Naive B cell (primary cell): ENCODE measurements around the gene AJUBA. TPM values are rescaled to one million over a fixed set of nuclear protein-coding genes. Genes with fewer than 3 reads are reported as not detected.

Experiments
- ATAC-seq, 2 donors: fragments of 150-1000 bp; cut with Tn5 transposase; 2 replicates each; pipeline ENCODE4 v1.10.0; 2021; ENCODE audit warnings: low read depth in 2 of 2, mild to moderate bottlenecking in 2 of 2, moderate library complexity in 2 of 2
- DNase-seq: peaks from one replicate; pipeline ENCODE4 v3.0.0; 2022
- H3K27ac Mint-ChIP-seq, 6 donors: one replicate each; pipeline ENCODE4 v1.8.0; 2020 to 2022; ENCODE audit warnings: mild to moderate bottlenecking in 6 of 6, mixed read lengths in 6 of 6, moderate library complexity in 5 of 6, inconsistent platforms in 2 of 6
- H3K27me3 Mint-ChIP-seq, 3 donors: one replicate each; pipeline ENCODE4 v1.8.0; 2021 to 2022; ENCODE audit warnings: mixed read lengths in 3 of 3, mild to moderate bottlenecking in 1 of 3
- H3K36me3 Mint-ChIP-seq, 2 donors: one replicate each; pipeline ENCODE4 v1.8.0; 2020 to 2022; ENCODE audit warnings: mixed read lengths in 2 of 2, inconsistent platforms in 1 of 2, mild to moderate bottlenecking in 1 of 2
- H3K4me1 Mint-ChIP-seq, 3 donors: one replicate each; pipeline ENCODE4 v1.8.0; 2020 to 2022; ENCODE audit warnings: mixed read lengths in 3 of 3, inconsistent platforms in 1 of 3, mild to moderate bottlenecking in 1 of 3, moderate library complexity in 1 of 3
- H3K4me3 Mint-ChIP-seq, 8 donors: one replicate each; pipeline ENCODE4 v1.8.0; 2020 to 2022; ENCODE audit warnings: mild to moderate bottlenecking in 8 of 8, mixed read lengths in 8 of 8, moderate library complexity in 8 of 8, inconsistent platforms in 2 of 8
- H3K9me3 Mint-ChIP-seq, 7 donors: one replicate each; pipeline ENCODE4 v1.8.0; 2020 to 2022; ENCODE audit warnings: mixed read lengths in 7 of 7, mild to moderate bottlenecking in 5 of 7, inconsistent platforms in 2 of 7, moderate library complexity in 1 of 7
- polyA plus RNA-seq, 6 donors: library from polyadenylated mRNA; unstranded; fragments of 300-500 nt; fragmentation: Illumina TruSeq; gene quantifications; one replicate each; pipeline ENCODE4 v1.2.3, GENCODE V29; 2021; ENCODE audit warnings: low read depth in 6 of 6

AJUBA gene
- polyA plus RNA-seq, result under 1 TPM in 2 of 6 donors, not detected in 4; 0.22 to 0.33 TPM

DNA sequence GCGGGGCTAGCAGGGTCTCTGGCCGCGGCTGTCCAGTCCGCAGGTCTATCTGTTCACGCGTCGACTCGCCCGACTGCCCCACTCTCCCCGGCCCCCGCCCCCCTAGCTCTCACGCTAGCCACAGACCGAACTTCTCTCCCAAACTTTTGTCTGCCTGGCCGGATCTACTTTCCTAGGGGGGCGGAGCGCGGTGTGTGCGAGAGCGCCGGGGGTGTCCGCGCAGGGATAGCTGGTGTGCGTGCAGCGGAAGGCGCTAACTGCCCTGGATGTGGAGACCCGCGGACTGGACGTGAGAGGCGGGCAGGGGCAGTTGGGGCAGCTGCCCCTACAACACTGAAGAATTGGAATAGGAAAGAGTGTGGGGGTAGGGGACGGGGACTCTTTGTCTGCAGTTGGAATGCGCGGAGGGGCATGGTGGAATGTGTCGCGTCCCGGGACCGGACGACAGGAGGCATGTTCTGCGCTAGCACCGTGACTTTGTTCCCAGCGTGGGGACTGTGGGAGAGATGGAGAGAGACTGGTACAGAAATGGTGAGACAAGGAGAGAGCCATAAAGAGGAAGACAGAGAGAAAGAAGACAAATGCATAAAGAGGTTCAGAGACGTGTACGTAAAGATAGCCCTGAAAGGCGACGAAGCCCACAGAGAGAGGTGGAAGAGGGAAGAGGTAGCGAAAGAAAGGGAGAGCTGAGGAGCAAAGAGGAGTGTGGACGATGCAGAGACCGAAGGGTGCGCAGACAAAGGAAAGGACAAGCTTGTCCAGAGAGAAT, at the start of gene AJUBA:
Gene AJUBA, minus strand, starts transcription at position 75 of the 769 bp plus-strand sequence. CDS start 285 bp downstream, outside the sequence.
- no peak within 1 kb of the TSS for H3K27ac Mint-ChIP-seq
- ATAC-seq (peak; percentile 57 to 58), DNase-seq (peak; percentile 45)
- H3K4me1 Mint-ChIP-seq, result peaks cover 0 to 11% (median 4%) of the 10 kb centered on the region in 3 donors
- H3K27me3 Mint-ChIP-seq, result peaks cover 12 to 14% (median 12%) of the 10 kb centered on the region in 3 donors
- peak within 1 kb of the TSS in 4 of 8 donors; percentile 46 to 86 (median 78) for H3K4me3 Mint-ChIP-seq
- H3K36me3 Mint-ChIP-seq, result no peaks in the 10 kb centered on the region
- no peaks in the 10 kb centered on the region for H3K9me3 Mint-ChIP-seq

DNA sequence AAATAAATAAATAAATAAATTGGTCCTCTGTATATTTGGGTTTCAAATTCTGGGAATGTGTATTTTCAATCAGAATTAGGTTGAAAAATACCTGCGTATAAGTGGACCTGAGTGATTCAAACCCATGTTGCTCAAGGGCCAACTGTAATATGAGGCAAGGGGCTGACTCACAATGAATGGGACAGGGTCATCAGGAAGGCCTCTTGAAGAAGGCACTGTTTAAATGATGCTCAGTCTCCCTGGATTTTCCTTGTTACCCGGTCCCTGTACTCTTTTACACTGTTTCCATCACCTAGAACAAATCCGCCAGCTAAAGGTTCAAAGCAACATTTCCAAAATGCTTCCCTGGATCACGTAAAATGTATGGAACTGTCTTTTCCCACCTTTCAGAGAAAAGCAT, 48.6 kb upstream of the AJUBA start:
- Mint-ChIP-seq H3K4me3 (peak overlapping the region in 1 of 8 donors; percentile 53), H3K9me3 (no peaks in the 10 kb centered on the region), H3K27ac (no peak overlapping the region), H3K27me3 (no peaks in the 10 kb centered on the region), H3K36me3 (peaks cover 2 to 15% of the 10 kb centered on the region in 2 donors), H3K4me1 (peaks cover 20 to 46% (median 44%) of the 10 kb centered on the region in 3 donors)
- no peak for DNase-seq
- ATAC-seq, result no peak

DNA sequence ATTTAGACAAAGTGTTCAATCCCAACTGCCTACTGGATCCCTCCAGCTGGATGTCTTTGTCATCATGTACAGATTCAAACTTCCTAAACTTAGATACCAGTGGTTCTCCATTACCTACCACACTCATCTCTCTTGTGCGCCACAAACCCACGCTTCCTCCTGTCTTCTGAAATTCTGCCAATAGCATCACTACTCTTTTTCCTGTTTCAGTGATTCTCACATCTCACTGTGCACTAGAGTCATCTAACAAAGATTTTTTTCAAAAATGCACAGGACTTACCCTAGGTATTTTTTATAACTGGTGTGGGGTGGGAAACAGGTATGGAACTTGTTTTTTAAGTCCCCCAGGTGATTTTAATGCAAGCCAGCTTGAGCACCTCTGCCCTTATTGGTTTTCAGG, 46.4 kb upstream of the AJUBA start:
- DNase-seq, result no peak
- Mint-ChIP-seq H3K27me3 (no peaks in the 10 kb centered on the region), H3K36me3 (peaks cover 15 to 17% of the 10 kb centered on the region in 2 donors), H3K4me1 (peaks cover 22 to 35% (median 34%) of the 10 kb centered on the region in 3 donors), H3K9me3 (no peaks in the 10 kb centered on the region), H3K27ac (peak overlapping the region in 3 of 6 donors; percentile 4 to 65 (median 21)), H3K4me3 (peak overlapping the region in 1 of 8 donors; percentile 5)
- ATAC-seq, result no peak

DNA sequence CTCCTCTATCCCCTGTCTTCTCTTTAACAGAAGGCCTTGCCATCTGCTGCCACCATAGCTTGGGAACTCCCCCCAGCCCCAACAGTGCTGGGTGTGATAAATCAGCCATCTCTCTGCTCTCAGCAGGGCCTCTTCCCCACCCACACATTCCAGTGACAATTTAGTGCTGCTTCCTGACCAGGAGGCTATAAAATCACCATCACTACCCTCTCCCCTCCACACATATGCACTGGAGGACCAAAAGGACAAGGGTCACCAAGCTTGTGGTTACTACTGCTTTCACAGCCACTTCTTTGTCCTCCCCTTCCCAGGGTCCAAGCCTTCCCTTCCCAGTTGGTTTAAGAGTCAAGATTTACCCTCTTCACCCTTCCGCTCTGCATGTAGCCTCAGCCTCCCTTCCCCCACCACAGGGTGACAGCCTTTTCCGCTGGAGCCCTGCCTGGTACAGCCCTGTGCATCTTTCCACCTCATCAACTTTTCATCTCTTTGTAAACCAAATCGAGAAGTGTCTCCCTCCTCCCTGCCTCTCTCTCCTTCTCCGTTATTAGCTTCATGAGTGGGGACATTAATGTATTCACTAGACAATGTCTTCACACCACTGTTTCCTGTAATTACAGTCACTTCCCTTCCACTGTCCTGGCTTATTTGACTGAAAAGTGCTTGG, 42.9 kb upstream of the AJUBA start:
- no peaks in the 10 kb centered on the region for H3K9me3 Mint-ChIP-seq
- H3K27ac Mint-ChIP-seq, result peak overlapping the region in 2 of 6 donors; percentile 1 to 94
- H3K36me3 Mint-ChIP-seq, result peaks cover 14 to 17% of the 10 kb centered on the region in 2 donors
- DNase-seq (no peak), ATAC-seq (no peak)
- peaks cover 13 to 24% (median 20%) of the 10 kb centered on the region in 3 donors for H3K4me1 Mint-ChIP-seq
- H3K4me3 Mint-ChIP-seq, result peak overlapping the region in 1 of 8 donors; percentile 30
- no peaks in the 10 kb centered on the region for H3K27me3 Mint-ChIP-seq

DNA sequence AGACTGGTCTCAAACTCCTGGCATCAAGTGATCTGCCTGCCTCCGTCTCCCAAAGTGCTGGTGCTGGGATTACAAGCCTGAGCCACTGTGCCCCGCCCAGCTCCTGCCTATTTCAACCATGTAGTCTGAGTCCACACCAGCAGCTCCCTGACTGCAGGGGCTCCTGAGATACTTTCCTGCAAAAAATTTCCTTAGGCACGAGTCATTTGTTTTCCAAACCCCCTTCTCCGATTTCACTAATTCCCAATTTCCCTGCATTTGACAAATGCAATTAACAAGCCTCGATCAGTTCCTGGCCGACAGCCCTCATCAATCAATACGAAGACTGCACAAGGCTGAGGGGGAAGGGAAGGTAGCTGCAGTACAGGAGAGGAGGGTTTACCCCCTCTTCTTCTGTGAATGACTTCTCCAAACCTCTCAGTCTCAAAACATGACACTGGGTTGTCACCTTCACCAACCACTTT, 42.3 kb upstream of the AJUBA start:
- peaks cover 14 to 17% of the 10 kb centered on the region in 2 donors for H3K36me3 Mint-ChIP-seq
- H3K9me3 Mint-ChIP-seq, result no peaks in the 10 kb centered on the region
- H3K27ac Mint-ChIP-seq, result peak overlapping the region in 1 of 6 donors; percentile 56
- DNase-seq (no peak), ATAC-seq (no peak)
- no peak overlapping the region for H3K4me3 Mint-ChIP-seq
- peaks cover 13 to 24% (median 20%) of the 10 kb centered on the region in 3 donors for H3K4me1 Mint-ChIP-seq
- H3K27me3 Mint-ChIP-seq, result no peaks in the 10 kb centered on the region

DNA sequence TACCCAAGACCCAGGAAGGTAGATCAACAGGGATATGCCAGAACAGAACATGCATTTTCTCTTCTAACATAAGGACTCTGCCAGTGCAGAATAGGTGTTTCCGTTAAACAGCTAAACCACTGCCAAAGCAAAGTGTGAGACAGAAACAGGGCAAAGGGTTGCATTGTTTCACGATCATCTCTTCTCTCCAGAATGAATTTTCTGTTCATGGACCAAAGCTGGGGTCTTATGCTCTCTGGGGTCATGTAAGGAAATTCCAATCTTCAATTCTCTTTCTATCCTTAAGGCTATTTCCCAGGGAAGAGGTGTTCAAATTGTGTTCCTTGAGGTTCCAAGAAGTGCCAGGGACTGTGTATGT, 41.4 kb upstream of the AJUBA start:
- Mint-ChIP-seq H3K27me3 (no peaks in the 10 kb centered on the region), H3K4me3 (no peak overlapping the region), H3K27ac (peak overlapping the region in 2 of 6 donors; percentile 23 to 82), H3K4me1 (peaks cover 7 to 16% (median 14%) of the 10 kb centered on the region in 3 donors), H3K9me3 (no peaks in the 10 kb centered on the region), H3K36me3 (peaks cover 7 to 17% of the 10 kb centered on the region in 2 donors)
- DNase-seq (no peak), ATAC-seq (no peak)

DNA sequence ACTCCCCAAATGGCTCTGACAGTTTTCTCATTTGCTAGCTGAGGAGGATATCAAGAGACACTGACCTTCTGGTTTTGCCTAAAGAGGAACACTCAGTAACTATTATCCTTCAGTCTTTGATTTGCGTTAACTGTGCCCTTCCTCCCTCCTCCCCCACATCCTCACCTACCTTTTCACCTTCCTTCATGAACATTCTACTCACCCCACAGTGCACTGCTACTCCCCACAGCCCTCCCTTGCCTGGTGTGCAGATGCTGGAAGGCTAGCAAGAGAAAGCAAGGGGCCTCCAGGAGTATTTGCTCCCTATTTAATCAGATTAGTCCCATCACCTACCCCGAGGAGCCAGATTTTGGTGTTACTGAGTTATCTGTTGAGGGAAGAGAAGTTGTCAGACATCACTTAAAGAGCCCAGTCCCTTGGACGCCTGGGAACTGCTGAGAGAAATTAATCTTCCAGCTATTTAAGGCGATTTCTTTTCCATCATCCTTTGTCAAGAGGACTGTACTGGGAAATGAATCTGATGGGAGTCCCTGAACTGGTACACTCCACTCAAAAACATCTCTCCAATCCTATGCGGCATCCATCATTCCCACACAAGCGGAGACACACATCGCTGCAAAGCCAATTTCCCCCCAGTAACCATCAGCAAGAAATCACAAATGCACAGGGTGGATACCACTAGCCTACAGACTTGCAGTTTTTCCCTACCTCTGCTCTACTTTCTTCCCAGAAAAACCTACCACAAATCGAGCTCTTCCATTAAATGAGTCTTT, 40.9 kb upstream of the AJUBA start:
- Mint-ChIP-seq H3K4me1 (peaks cover 5 to 13% (median 12%) of the 10 kb centered on the region in 3 donors), H3K9me3 (no peaks in the 10 kb centered on the region), H3K27ac (peak overlapping the region in 1 of 6 donors; percentile 41), H3K27me3 (no peaks in the 10 kb centered on the region), H3K4me3 (no peak overlapping the region), H3K36me3 (peaks cover 5 to 17% of the 10 kb centered on the region in 2 donors)
- DNase-seq (no peak), ATAC-seq (no peak)

DNA sequence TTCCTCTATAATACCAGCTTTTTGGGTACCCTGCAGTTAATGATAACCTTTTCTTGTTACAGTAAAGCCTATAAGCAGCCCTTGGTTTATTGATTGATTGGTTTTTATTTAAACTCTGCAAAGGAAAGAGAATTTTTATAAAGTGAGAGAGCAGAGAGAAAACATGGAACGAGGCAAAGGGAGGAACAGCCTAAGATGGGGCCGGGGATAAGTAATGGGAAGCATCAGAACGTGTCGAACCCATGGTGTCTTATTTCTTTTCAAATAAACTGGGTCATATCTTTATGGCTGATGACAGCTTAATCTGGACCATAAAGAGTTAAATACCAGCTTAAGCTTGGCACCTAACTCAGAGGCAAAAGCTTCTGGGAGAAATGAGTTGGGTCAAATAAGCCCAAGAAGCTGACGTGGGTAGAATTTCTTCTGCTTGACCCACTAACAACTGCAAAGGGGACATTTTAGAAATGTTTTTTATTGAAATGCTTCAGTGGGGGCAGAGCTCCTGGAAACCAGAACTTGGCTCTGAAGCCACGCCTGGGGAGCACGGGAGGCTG, 39.6 kb upstream of the AJUBA start:
- ATAC-seq, result no peak
- H3K9me3 Mint-ChIP-seq, result no peaks in the 10 kb centered on the region
- peaks cover 5 to 17% of the 10 kb centered on the region in 2 donors for H3K36me3 Mint-ChIP-seq
- peaks cover 5 to 6% (median 6%) of the 10 kb centered on the region in 3 donors for H3K4me1 Mint-ChIP-seq
- H3K4me3 Mint-ChIP-seq, result no peak overlapping the region
- H3K27ac Mint-ChIP-seq, result peak overlapping the region in 2 of 6 donors; percentile 6 to 20
- no peak for DNase-seq
- no peaks in the 10 kb centered on the region for H3K27me3 Mint-ChIP-seq

DNA sequence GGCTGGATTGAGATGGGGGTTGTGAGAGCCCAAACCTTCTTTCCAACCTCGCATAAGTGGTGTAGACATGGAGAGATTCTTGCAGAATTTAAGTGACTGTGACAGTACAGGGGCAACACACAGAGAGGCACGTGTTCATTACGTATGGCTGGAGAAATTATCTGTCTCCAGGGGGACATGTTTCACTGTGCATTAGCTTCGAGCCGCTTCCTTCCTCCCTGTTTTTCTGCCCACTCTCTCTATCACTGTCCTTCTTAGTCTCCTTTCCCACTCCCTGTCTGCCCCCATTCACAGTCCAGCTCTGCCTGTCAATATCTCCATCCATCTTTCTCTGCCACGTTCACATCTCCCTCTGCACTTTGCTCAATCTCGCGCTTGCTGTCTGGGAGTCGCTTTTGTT, 39.1 kb upstream of the AJUBA start:
- Mint-ChIP-seq H3K9me3 (no peaks in the 10 kb centered on the region), H3K27me3 (no peaks in the 10 kb centered on the region), H3K4me1 (peaks cover 5 to 6% (median 6%) of the 10 kb centered on the region in 3 donors), H3K4me3 (peak overlapping the region in 1 of 8 donors; percentile 34), H3K36me3 (peaks cover 5 to 17% of the 10 kb centered on the region in 2 donors), H3K27ac (peak overlapping the region in 1 of 6 donors; percentile 6)
- DNase-seq, result no peak
- ATAC-seq, result no peak

DNA sequence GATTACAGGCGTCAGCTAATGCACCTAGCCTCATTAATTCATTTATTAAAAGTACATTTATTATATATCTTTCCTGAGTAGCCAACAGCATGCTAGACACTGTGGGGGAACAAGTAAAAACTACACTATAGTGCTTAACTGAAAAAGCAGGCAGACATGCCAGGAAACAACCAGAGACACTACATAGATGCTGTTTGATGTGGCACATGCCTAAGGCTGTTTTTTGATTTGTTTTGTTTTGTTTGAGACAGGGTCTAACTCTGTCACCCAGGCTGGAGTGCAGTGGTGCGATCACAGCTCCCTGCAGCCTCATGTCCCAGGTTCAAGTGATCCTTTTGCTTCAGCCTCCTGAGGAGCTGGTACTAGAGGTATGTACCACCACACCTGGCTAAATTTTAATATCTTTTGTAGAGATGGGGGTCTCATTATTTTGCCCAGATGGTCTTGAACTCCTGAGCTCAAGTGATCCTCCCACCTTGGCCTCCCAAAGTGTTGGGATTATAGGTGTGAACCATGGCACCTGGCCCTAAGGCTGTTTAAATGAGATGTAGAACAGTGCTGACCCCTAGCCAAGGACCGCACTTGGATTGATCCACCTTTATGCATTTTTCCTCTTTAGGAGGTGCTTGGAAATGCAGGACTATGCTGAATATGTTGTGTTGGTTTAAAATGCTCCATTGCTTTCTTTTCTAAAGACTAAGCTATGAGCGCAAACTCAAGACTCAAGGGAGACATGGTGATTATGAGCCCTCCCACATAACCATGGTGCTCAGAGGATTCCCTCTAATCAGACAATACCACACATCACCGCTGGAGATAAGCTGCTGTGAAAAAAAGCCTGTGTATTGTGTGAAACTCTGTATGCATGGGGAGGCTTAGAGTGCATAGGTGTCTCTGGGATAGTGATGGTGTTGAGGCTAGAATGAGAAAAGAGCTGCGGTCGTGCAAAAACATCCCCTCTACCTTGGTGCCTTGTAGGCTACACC, 38.1 kb upstream of the AJUBA start:
- DNase-seq, result no peak
- no peak for ATAC-seq
- peaks cover 5 to 10% of the 10 kb centered on the region in 2 donors for H3K36me3 Mint-ChIP-seq
- peak overlapping the region in 1 of 6 donors; percentile 18 for H3K27ac Mint-ChIP-seq
- H3K4me3 Mint-ChIP-seq, result no peak overlapping the region
- H3K9me3 Mint-ChIP-seq, result no peaks in the 10 kb centered on the region
- no peaks in the 10 kb centered on the region for H3K27me3 Mint-ChIP-seq
- H3K4me1 Mint-ChIP-seq, result peaks cover 2 to 5% (median 5%) of the 10 kb centered on the region in 3 donors

DNA sequence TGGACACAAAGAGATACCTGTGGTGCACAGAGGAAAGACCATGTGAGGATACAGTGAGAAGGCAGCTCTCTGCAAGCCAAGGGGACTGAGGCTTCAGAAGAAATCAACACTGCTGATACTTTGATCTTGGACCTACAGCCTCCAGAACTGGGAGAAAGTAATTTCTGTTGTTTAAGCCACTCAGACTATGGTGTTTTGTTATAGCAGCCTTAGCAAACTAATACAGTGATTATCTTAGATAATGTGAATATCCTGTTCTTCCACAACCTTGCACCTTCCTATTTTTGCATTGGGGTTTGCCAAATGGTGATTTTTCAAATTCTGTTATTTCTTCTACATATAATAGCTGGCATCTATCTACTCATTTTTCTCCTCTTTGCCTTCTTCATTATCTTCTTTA, 35.8 kb upstream of the AJUBA start:
- Mint-ChIP-seq H3K4me1 (no peaks in the 10 kb centered on the region), H3K36me3 (peaks cover 0 to 5% of the 10 kb centered on the region in 2 donors), H3K27me3 (no peaks in the 10 kb centered on the region), H3K9me3 (no peaks in the 10 kb centered on the region), H3K4me3 (no peak overlapping the region), H3K27ac (no peak overlapping the region)
- no peak for DNase-seq
- ATAC-seq, result no peak

DNA sequence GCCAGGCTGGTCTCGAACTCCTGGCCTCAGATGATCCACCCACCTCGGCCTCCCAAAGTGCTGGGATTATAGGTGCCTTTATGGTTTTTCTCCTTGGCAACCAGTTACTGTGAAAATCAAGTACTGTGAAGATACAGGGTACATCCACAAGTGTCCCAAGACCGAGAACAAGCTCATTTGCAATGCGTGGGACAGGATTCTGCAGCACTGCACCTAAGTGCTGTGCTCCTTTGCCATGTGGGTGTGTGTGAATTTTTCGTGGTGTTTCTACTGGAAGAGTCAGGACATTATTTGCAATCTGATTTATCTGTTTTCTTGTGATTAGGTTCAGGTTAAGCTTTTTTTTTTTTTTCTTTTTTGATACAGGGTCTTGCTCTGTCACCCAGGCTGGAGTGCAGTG, 34.7 kb upstream of the AJUBA start:
- Mint-ChIP-seq H3K9me3 (no peaks in the 10 kb centered on the region), H3K27ac (no peak overlapping the region), H3K4me3 (no peak overlapping the region), H3K27me3 (no peaks in the 10 kb centered on the region), H3K4me1 (no peaks in the 10 kb centered on the region), H3K36me3 (peaks cover 0 to 5% of the 10 kb centered on the region in 2 donors)
- ATAC-seq (no peak), DNase-seq (no peak)
